Nephron (organoid): Measurements from ENCODE around the gene IGF1R.

ENCODE experiments used
- H3K27ac Mint-ChIP-seq, 3 experiments: 2 replicates each; pipeline ENCODE4 v1.8.0; 2020; ENCODE audit warnings: mixed read lengths in 3 of 3, mild to moderate bottlenecking in 2 of 3, moderate library complexity in 1 of 3
- H3K27me3 Mint-ChIP-seq: 2 replicates; pipeline ENCODE4 v1.8.0; 2021; ENCODE audit warnings: low read depth, mild to moderate bottlenecking, moderate library complexity, mixed read lengths
- H3K36me3 Mint-ChIP-seq: 2 replicates; pipeline ENCODE4 v1.8.0; 2020; ENCODE audit warnings: low read depth, mixed read lengths
- H3K4me1 Mint-ChIP-seq: 2 replicates; pipeline ENCODE4 v1.8.0; 2020; ENCODE audit warnings: mixed read lengths
- H3K4me3 Mint-ChIP-seq, 3 experiments: 2 replicates each; pipeline ENCODE4 v1.8.0; 2020; ENCODE audit warnings: mild to moderate bottlenecking in 3 of 3, mixed read lengths in 3 of 3, moderate library complexity in 2 of 3
- H3K9me3 Mint-ChIP-seq: 2 replicates; pipeline ENCODE4 v1.8.0; 2020; ENCODE audit warnings: mixed read lengths
- CTCF ChIP-seq, 3 experiments: fragments of 200-600 bp; sonication (generic); IDR thresholded peaks; one replicate each; pipeline ENCODE4 v1.5.0; 2021; ENCODE audit warnings: antibody characterized with exemption in 3 of 3; ENCODE audit not compliant: unreplicated experiment in 3 of 3

The IGF1R gene

DNA sequence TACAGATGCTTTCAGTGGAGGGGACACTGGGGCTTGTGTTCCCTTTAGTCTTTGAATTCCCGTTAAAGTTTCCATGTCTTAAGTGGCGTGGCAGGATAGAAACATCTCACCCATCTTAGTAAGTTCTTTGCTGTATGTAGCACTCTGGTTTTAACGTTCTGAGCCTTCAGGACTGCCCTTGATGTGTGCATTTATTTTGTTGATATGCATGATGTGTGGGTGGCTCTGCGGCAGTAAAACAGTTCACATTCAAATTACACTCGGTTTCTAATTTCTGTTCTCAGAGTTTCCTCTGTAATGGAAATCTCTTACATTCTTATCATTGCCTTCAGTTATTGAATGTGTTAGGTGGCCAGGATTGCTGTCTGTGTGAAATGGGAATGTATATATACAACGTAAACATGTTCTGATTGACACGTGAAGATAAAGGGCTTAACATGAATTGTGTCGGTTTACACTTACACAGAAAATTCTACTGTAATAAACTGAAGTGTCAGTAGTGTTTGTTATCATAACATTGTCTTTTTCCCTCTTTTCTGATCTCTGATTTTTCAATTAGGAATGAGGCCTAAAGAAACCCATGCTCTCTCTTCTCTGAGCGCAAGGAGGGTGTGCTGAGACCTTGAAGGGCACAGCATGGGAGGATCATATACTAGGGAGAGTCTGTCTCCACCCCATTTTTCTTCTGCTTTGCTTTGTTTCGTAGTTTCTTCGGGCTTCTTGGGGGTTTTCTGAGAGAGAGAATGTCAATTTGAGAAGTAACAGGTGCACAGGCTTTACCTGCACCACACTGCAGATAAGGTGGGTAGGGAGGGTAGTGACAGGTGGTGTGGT, 51.5 kb downstream of the IGF1R start:
- Mint-ChIP-seq H3K9me3 (no peaks in the 10 kb centered on the region), H3K36me3 (peaks cover 7% of the 10 kb centered on the region), H3K4me3 (no peak overlapping the region), H3K4me1 (peaks cover 50% of the 10 kb centered on the region), H3K27me3 (no peaks in the 10 kb centered on the region), H3K27ac (peak overlapping the region; percentile 23 to 75 (median 25))
- no peak for TF ChIP-seq CTCF (IDR thresholded peaks at IDR 0.05; ENCODE audit: unreplicated experiment in 3 of 3)

DNA sequence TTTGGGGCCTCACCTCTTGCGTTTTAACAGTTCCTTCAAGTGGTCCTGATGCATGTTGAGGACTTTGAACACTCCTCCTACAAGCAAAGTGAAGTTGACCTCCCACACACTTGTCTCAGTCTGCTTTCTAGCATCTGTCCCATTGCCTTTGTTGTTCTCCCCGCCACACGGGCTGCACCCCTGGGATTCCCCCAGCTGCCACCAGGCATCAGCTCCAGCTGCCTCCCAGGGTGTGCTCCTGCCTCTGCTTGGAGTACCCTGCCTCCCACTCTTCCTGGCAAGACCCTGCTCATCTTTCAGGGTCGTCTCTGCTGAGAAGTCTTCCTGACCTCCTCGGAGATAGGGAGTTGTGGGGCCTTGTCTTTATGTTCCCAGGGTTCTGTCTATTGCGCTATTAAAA, 52.2 kb downstream of the IGF1R start:
- Mint-ChIP-seq H3K4me3 (peak overlapping the region in 1 of 3 experiments; percentile 4), H3K27me3 (no peaks in the 10 kb centered on the region), H3K36me3 (peaks cover 7% of the 10 kb centered on the region), H3K4me1 (peaks cover 45% of the 10 kb centered on the region), H3K27ac (peak overlapping the region; percentile 23 to 75 (median 25)), H3K9me3 (no peaks in the 10 kb centered on the region)
- TF ChIP-seq CTCF (IDR thresholded peaks at IDR 0.05; ENCODE audit: unreplicated experiment in 3 of 3), result no peak

- no peak for TF ChIP-seq CTCF (IDR thresholded peaks at IDR 0.05; ENCODE audit: unreplicated experiment in 3 of 3)
- H3K9me3 Mint-ChIP-seq, result no peaks in the 10 kb centered on the region
- no peaks in the 10 kb centered on the region for H3K27me3 Mint-ChIP-seq
- H3K27ac Mint-ChIP-seq, result peak overlapping the region; percentile 7 to 33 (median 29)
- H3K4me1 Mint-ChIP-seq, result peaks cover 37% of the 10 kb centered on the region
- H3K36me3 Mint-ChIP-seq, result peaks cover 14% of the 10 kb centered on the region
- H3K4me3 Mint-ChIP-seq, result no peak overlapping the region
These were observed 54.9 kb downstream of the IGF1R start for GRCh38 chr15:98703126-98703685.

GRCh38 chr15:98705070-98705469, 56.7 kb downstream of the IGF1R start:
- Mint-ChIP-seq H3K27me3 (no peaks in the 10 kb centered on the region), H3K4me1 (peaks cover 18% of the 10 kb centered on the region), H3K9me3 (no peaks in the 10 kb centered on the region), H3K4me3 (no peak overlapping the region), H3K36me3 (peaks cover 30% of the 10 kb centered on the region), H3K27ac (no peak overlapping the region)
- no peak for TF ChIP-seq CTCF (IDR thresholded peaks at IDR 0.05; ENCODE audit: unreplicated experiment in 3 of 3)

GRCh38 chr15:98706387-98706786, 58.0 kb downstream of the IGF1R start:
- TF ChIP-seq CTCF (IDR thresholded peaks at IDR 0.05; ENCODE audit: unreplicated experiment in 3 of 3), result no peak
- Mint-ChIP-seq H3K4me1 (peaks cover 8% of the 10 kb centered on the region), H3K27ac (no peak overlapping the region), H3K4me3 (no peak overlapping the region), H3K27me3 (no peaks in the 10 kb centered on the region), H3K9me3 (peaks cover 1% of the 10 kb centered on the region), H3K36me3 (peaks cover 43% of the 10 kb centered on the region)
